Measurements from ENCODE around the gene ZNF785.

GRCh38 chr16:30541502-30542329 lies 43.8 kb downstream of the ZNF785 start:
- no peak for TF ChIP-seq YY1 (IDR thresholded peaks at IDR 0.05; ENCODE audit: insufficient read depth, insufficient read length)
- no peak for TF ChIP-seq ZNF274 (IDR thresholded peaks at IDR 0.05; ENCODE audit: low read depth, low read length)
